H9 (cell line): Measurements from ENCODE around the gene PLEKHD1. TPM values are rescaled to one million over a fixed set of nuclear protein-coding genes. Genes with fewer than 3 reads are reported as not detected.

Experiments used
- DNase-seq: peaks from one replicate; pipeline ENCODE4 v3.0.0-alpha.2; 2017
- H2AFZ ChIP-seq: one replicate; pipeline ENCODE4 v1.6.1; 2013; ENCODE audit warnings: mild to moderate bottlenecking, low read length, control low read depth, moderate library complexity
- H2AK5ac ChIP-seq: 2 replicates; pipeline ENCODE4 v1.6.1; 2013; ENCODE audit warnings: low read length, control low read depth, mixed read lengths; ENCODE audit not compliant: insufficient read length
- H2BK120ac ChIP-seq: one replicate; pipeline ENCODE4 v1.6.1; 2013; ENCODE audit warnings: low read depth, mild to moderate bottlenecking, low read length, control low read depth, inconsistent platforms; ENCODE audit not compliant: poor library complexity, severe bottlenecking
- H2BK12ac ChIP-seq: 2 replicates; pipeline ENCODE4 v1.6.1; 2013; ENCODE audit warnings: low read length, control low read depth, mixed read lengths, low read depth; ENCODE audit not compliant: insufficient read length
- H2BK15ac ChIP-seq: 2 replicates; pipeline ENCODE4 v1.6.1; 2013; ENCODE audit warnings: low read depth, low read length, control low read depth
- H2BK20ac ChIP-seq: one replicate; pipeline ENCODE4 v1.6.1; 2013; ENCODE audit warnings: low read depth, mild to moderate bottlenecking, low read length, control low read depth, inconsistent platforms; ENCODE audit not compliant: poor library complexity, severe bottlenecking
- H2BK5ac ChIP-seq: 2 replicates; pipeline ENCODE4 v1.6.1; 2013; ENCODE audit warnings: low read length, control low read depth, mixed read lengths; ENCODE audit not compliant: insufficient read length
- H3K14ac ChIP-seq: 2 replicates; pipeline ENCODE4 v1.6.1; 2013; ENCODE audit warnings: low read length, control low read depth; ENCODE audit not compliant: insufficient read depth
- H3K18ac ChIP-seq: 2 replicates; pipeline ENCODE4 v1.6.1; 2013; ENCODE audit warnings: low read depth, mild to moderate bottlenecking, mixed read lengths, low read length, control low read depth; ENCODE audit not compliant: insufficient read length
- H3K23ac ChIP-seq: 2 replicates; pipeline ENCODE4 v1.6.1; 2013; ENCODE audit warnings: low read length, control low read depth, mixed read lengths, low read depth; ENCODE audit not compliant: insufficient read length
- H3K23me2 ChIP-seq: 2 replicates; pipeline ENCODE4 v1.6.1; 2013; ENCODE audit warnings: low read depth, mild to moderate bottlenecking, mixed read lengths, low read length, control low read depth; ENCODE audit not compliant: insufficient read length, poor library complexity, severe bottlenecking
- H3K27ac ChIP-seq: 2 replicates; pipeline ENCODE4 v1.5.1; 2013; ENCODE audit warnings: low read length, control low read depth, mixed read lengths, low read depth; ENCODE audit not compliant: insufficient read length
- H3K27me3 ChIP-seq: 2 replicates; pipeline ENCODE4 v1.6.1; 2013; ENCODE audit warnings: low read length, control low read depth, inconsistent platforms; ENCODE audit not compliant: insufficient read depth
- H3K4ac ChIP-seq: 2 replicates; pipeline ENCODE4 v1.6.1; 2013; ENCODE audit warnings: low read depth, mild to moderate bottlenecking, control low read depth, inconsistent platforms, low read length, moderate library complexity
- H3K4me1 ChIP-seq: 2 replicates; pipeline ENCODE4 v1.6.1; 2013; ENCODE audit warnings: low read length, control low read depth, inconsistent platforms; ENCODE audit not compliant: insufficient read depth
- H3K4me2 ChIP-seq: 2 replicates; pipeline ENCODE4 v1.6.1; 2013; ENCODE audit warnings: low read length, control low read depth, mixed read lengths; ENCODE audit not compliant: insufficient read length, insufficient read depth
- H3K56ac ChIP-seq: 2 replicates; pipeline ENCODE4 v1.6.1; 2013; ENCODE audit warnings: low read depth, mild to moderate bottlenecking, mixed read lengths, low read length, control low read depth; ENCODE audit not compliant: insufficient read length
- H3K79me1 ChIP-seq: 2 replicates; pipeline ENCODE4 v1.6.1; 2013; ENCODE audit warnings: low read depth, mild to moderate bottlenecking, moderate library complexity, low read length, control low read depth, inconsistent platforms; ENCODE audit not compliant: insufficient read depth, poor library complexity, severe bottlenecking
- H3K79me2 ChIP-seq: 2 replicates; pipeline ENCODE4 v1.6.1; 2013; ENCODE audit warnings: low read length, control low read depth, inconsistent platforms; ENCODE audit not compliant: insufficient read depth
- H3K9ac ChIP-seq: 2 replicates; pipeline ENCODE4 v1.6.1; 2013; ENCODE audit warnings: low read length, control low read depth, mixed read lengths; ENCODE audit not compliant: insufficient read length; ENCODE audit errors: extremely low read depth
- H3K9me3 ChIP-seq: one replicate; pipeline ENCODE4 v1.6.1; 2013; ENCODE audit warnings: low read depth, low read length, inconsistent platforms; ENCODE audit not compliant: control insufficient read depth
- H3T11ph ChIP-seq: one replicate; pipeline ENCODE4 v1.6.1; 2013; ENCODE audit warnings: mild to moderate bottlenecking, low read length, control low read depth, inconsistent platforms
- H4K20me1 ChIP-seq: one replicate; pipeline ENCODE4 v1.6.1; 2013; ENCODE audit not compliant: control insufficient read depth, insufficient read length, insufficient read depth
- H4K5ac ChIP-seq: 2 replicates; pipeline ENCODE4 v1.6.1; 2013; ENCODE audit warnings: low read depth, mild to moderate bottlenecking, mixed read lengths, low read length, control low read depth; ENCODE audit not compliant: insufficient read length
- H4K8ac ChIP-seq: replicated peaks from 2 replicates; pipeline ENCODE4 v1.6.1; 2013; ENCODE audit warnings: low read length, control low read depth, mixed read lengths, low read depth; ENCODE audit not compliant: insufficient read length
- H4K91ac ChIP-seq: 2 replicates; pipeline ENCODE4 v1.6.1; 2013; ENCODE audit warnings: low read depth, mild to moderate bottlenecking, moderate library complexity, mixed read lengths, low read length, control low read depth; ENCODE audit not compliant: insufficient read length
- H3K27ac Mint-ChIP-seq, 3 experiments: 2 replicates in 2 of 3; 3 replicates in 1 of 3; pipeline ENCODE4 v1.8.0; 2020 to 2021; ENCODE audit warnings: mixed read lengths in 3 of 3, mild to moderate bottlenecking in 1 of 3, moderate library complexity in 1 of 3
- H3K27me3 Mint-ChIP-seq: 2 replicates; pipeline ENCODE4 v1.8.0; 2021; ENCODE audit warnings: low read depth, mild to moderate bottlenecking, moderate library complexity, mixed read lengths
- H3K36me3 Mint-ChIP-seq, 3 experiments: 2 replicates in 2 of 3; 3 replicates in 1 of 3; pipeline ENCODE4 v1.8.0; 2020 to 2021; ENCODE audit warnings: low read depth in 3 of 3, mixed read lengths in 3 of 3; ENCODE audit not compliant: insufficient read depth in 1 of 3
- H3K4me1 Mint-ChIP-seq, 2 experiments: 2 replicates each; pipeline ENCODE4 v1.8.0; 2020; ENCODE audit warnings: mixed read lengths in 2 of 2
- H3K4me3 Mint-ChIP-seq, 2 experiments: 2 replicates in 1 of 2; 3 replicates in 1 of 2; pipeline ENCODE4 v1.8.0; 2020 to 2021; ENCODE audit warnings: mild to moderate bottlenecking in 2 of 2, mixed read lengths in 2 of 2, moderate library complexity in 1 of 2
- H3K9me3 Mint-ChIP-seq, 2 experiments: 2 replicates in 1 of 2; 3 replicates in 1 of 2; pipeline ENCODE4 v1.8.0; 2020; ENCODE audit warnings: mild to moderate bottlenecking in 2 of 2, mixed read lengths in 2 of 2, moderate library complexity in 1 of 2
- WGBS: extraction: QIAGEN DNeasy Blood & Tissue Kit; methylation state at CpG from one replicate; pipeline ENCODE4 v1.1.7; 2013; ENCODE audit warnings: missing lambda C conversion rate, low lambda C conversion rate, mixed read lengths; ENCODE audit not compliant: insufficient read length; ENCODE audit errors: extremely low coverage; 5-methylcytosine and 5-hydroxymethylcytosine counted together
- long read RNA-seq: library from polyadenylated mRNA; unstranded; transcript quantifications from one replicate; pipeline ENCODE4 v2.0.0, GENCODE V29; 2020
- total RNA-seq: library from RNA; stranded (reverse); gene quantifications from 2 replicates; pipeline ENCODE4 v1.2.1, GENCODE V29; 2021
- TF ChIP-seq, protein P1 (sequence below): fragments of 200-600 bp; sonication (generic); conservative IDR thresholded peaks from 3 replicates; pipeline ENCODE4 v1.8.0; 2021; ENCODE audit warnings: antibody characterized with exemption, mild to moderate bottlenecking

Gene PLEKHD1
- 0.29 and 0.37 TPM in 2 replicates for total RNA-seq
- long read RNA-seq, full-length matches to known transcripts: 5 of 6 reads
- long read RNA-seq, partial matches to known transcripts: 1 of 6 reads
- long read RNA-seq, other reads (novel, unspliced or antisense): 0 of 6 reads

DNA sequence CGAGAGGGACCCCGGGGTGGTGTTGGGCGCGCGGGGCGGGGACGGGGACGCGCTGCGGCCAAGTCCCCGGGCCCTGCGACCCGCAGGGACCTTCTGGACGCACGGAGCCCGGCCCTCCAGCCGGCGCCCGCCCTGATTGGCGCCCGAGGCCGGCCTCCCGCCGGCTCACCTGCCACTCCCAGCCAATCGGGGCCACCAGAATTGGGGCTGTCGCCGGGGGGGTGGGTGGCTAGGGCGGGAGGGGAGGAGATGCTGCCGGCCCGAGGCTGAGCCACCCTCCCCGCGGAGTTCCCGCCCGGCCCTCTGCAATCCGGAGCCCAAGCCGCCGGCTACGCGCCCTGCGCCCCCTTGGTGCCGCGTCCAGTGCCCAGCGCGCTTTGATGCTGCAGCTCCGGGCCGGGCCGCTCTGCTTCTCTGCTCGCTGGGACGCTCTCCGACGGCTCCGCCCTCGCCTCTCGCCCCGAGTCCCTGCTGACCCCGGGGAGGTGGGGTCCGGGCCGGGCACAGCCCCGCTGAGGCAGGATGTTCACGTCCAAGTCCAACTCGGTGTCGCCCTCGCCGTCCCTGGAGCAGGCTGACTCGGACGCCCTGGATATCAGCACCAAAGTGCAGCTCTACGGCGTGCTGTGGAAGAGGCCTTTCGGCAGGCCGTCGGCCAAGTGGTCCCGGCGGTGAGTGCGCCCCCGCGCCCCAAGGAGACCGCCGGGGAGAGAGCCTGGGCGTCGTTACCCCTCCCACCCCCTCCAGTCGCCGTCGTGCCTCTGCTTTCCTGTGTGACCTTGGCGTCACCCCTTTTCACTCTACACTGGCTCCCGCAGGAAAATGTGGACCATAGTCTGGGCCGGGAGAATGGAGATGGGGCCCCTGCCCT lies at the start of gene PLEKHD1:
PLEKHD1 (plus strand) TSS at position 285 of the 871 bp plus-strand sequence; CDS start at position 523, 238 bp downstream.
- Histone ChIP-seq H4K5ac (no peak within 1 kb of the TSS), H2BK12ac (no peak within 1 kb of the TSS), H2AFZ (no peak within 1 kb of the TSS), H3K23me2 (peaks cover 13% of the 10 kb centered on the region), H3K9me3 (no peaks in the 10 kb centered on the region), H3K4ac (no peak within 1 kb of the TSS), H4K91ac (no peak within 1 kb of the TSS), H3K56ac (no peak within 1 kb of the TSS), H3K9ac (no peak within 1 kb of the TSS), H2BK120ac (no peak within 1 kb of the TSS), H3K4me2 (peak within 1 kb of the TSS; percentile 91), H3K14ac (no peak within 1 kb of the TSS; the same call in 1 of the 2 replicates), H2BK5ac (no peak within 1 kb of the TSS), H3K23ac (no peak within 1 kb of the TSS), H3K27me3 (peaks cover 33% of the 10 kb centered on the region; the same call in 1 of the 2 replicates), H4K8ac (no peak within 1 kb of the TSS), H3K27ac (no peak within 1 kb of the TSS), H4K20me1 (no peaks in the 10 kb centered on the region), H2BK20ac (no peak within 1 kb of the TSS), H3T11ph (no peak within 1 kb of the TSS), H3K79me2 (no peaks in the 10 kb centered on the region), H3K18ac (peak within 1 kb of the TSS; percentile 3), H2BK15ac (no peak within 1 kb of the TSS), H3K79me1 (no peaks in the 10 kb centered on the region), H2AK5ac (no peak within 1 kb of the TSS), H3K4me1 (no peaks in the 10 kb centered on the region)
- no CpG with 5 or more reads among the region's 86 CpGs for WGBS
- peak; percentile 90 for DNase-seq
- H3K9me3 Mint-ChIP-seq: 0 out of 5 replicates have a peak, but pooled peaks cover 0 to 2% of the 10 kb centered on the region in 2 experiments
- no peaks in the 10 kb centered on the region; a peak in 1 of 7 replicates for H3K36me3 Mint-ChIP-seq
- TF ChIP-seq, protein P1, sequence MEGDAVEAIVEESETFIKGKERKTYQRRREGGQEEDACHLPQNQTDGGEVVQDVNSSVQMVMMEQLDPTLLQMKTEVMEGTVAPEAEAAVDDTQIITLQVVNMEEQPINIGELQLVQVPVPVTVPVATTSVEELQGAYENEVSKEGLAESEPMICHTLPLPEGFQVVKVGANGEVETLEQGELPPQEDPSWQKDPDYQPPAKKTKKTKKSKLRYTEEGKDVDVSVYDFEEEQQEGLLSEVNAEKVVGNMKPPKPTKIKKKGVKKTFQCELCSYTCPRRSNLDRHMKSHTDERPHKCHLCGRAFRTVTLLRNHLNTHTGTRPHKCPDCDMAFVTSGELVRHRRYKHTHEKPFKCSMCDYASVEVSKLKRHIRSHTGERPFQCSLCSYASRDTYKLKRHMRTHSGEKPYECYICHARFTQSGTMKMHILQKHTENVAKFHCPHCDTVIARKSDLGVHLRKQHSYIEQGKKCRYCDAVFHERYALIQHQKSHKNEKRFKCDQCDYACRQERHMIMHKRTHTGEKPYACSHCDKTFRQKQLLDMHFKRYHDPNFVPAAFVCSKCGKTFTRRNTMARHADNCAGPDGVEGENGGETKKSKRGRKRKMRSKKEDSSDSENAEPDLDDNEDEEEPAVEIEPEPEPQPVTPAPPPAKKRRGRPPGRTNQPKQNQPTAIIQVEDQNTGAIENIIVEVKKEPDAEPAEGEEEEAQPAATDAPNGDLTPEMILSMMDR: no peak
- H3K27ac Mint-ChIP-seq: peak within 1 kb of the TSS in 1 of 3 experiments; percentile 85; a peak in 1 of 7 replicates
- H3K4me1 Mint-ChIP-seq: peaks cover 18 to 19% of the 10 kb centered on the region in 2 experiments
- peaks cover 81% of the 10 kb centered on the region for H3K27me3 Mint-ChIP-seq
- peak within 1 kb of the TSS; percentile 68 to 84 for H3K4me3 Mint-ChIP-seq
